H9 (cell line): Measurements from ENCODE around the gene C3orf70. TPM values are rescaled to one million over a fixed set of nuclear protein-coding genes. Genes with fewer than 3 reads are reported as not detected.

Source experiments
- DNase-seq: peaks from one replicate; pipeline ENCODE4 v3.0.0-alpha.2; 2017
- H2AFZ ChIP-seq: one replicate; pipeline ENCODE4 v1.6.1; 2013; ENCODE audit warnings: mild to moderate bottlenecking, low read length, control low read depth, moderate library complexity
- H2AK5ac ChIP-seq: 2 replicates; pipeline ENCODE4 v1.6.1; 2013; ENCODE audit warnings: low read length, control low read depth, mixed read lengths; ENCODE audit not compliant: insufficient read length
- H2BK120ac ChIP-seq: one replicate; pipeline ENCODE4 v1.6.1; 2013; ENCODE audit warnings: low read depth, mild to moderate bottlenecking, low read length, control low read depth, inconsistent platforms; ENCODE audit not compliant: poor library complexity, severe bottlenecking
- H2BK12ac ChIP-seq: 2 replicates; pipeline ENCODE4 v1.6.1; 2013; ENCODE audit warnings: low read length, control low read depth, mixed read lengths, low read depth; ENCODE audit not compliant: insufficient read length
- H2BK15ac ChIP-seq: 2 replicates; pipeline ENCODE4 v1.6.1; 2013; ENCODE audit warnings: low read depth, low read length, control low read depth
- H2BK20ac ChIP-seq: one replicate; pipeline ENCODE4 v1.6.1; 2013; ENCODE audit warnings: low read depth, mild to moderate bottlenecking, low read length, control low read depth, inconsistent platforms; ENCODE audit not compliant: poor library complexity, severe bottlenecking
- H2BK5ac ChIP-seq: 2 replicates; pipeline ENCODE4 v1.6.1; 2013; ENCODE audit warnings: low read length, control low read depth, mixed read lengths; ENCODE audit not compliant: insufficient read length
- H3K14ac ChIP-seq: 2 replicates; pipeline ENCODE4 v1.6.1; 2013; ENCODE audit warnings: low read length, control low read depth; ENCODE audit not compliant: insufficient read depth
- H3K18ac ChIP-seq: 2 replicates; pipeline ENCODE4 v1.6.1; 2013; ENCODE audit warnings: low read depth, mild to moderate bottlenecking, mixed read lengths, low read length, control low read depth; ENCODE audit not compliant: insufficient read length
- H3K23ac ChIP-seq: 2 replicates; pipeline ENCODE4 v1.6.1; 2013; ENCODE audit warnings: low read length, control low read depth, mixed read lengths, low read depth; ENCODE audit not compliant: insufficient read length
- H3K23me2 ChIP-seq: 2 replicates; pipeline ENCODE4 v1.6.1; 2013; ENCODE audit warnings: low read depth, mild to moderate bottlenecking, mixed read lengths, low read length, control low read depth; ENCODE audit not compliant: insufficient read length, poor library complexity, severe bottlenecking
- H3K27ac ChIP-seq: 2 replicates; pipeline ENCODE4 v1.5.1; 2013; ENCODE audit warnings: low read length, control low read depth, mixed read lengths, low read depth; ENCODE audit not compliant: insufficient read length
- H3K27me3 ChIP-seq: 2 replicates; pipeline ENCODE4 v1.6.1; 2013; ENCODE audit warnings: low read length, control low read depth, inconsistent platforms; ENCODE audit not compliant: insufficient read depth
- H3K4ac ChIP-seq: 2 replicates; pipeline ENCODE4 v1.6.1; 2013; ENCODE audit warnings: low read depth, mild to moderate bottlenecking, control low read depth, inconsistent platforms, low read length, moderate library complexity
- H3K4me1 ChIP-seq: 2 replicates; pipeline ENCODE4 v1.6.1; 2013; ENCODE audit warnings: low read length, control low read depth, inconsistent platforms; ENCODE audit not compliant: insufficient read depth
- H3K4me2 ChIP-seq: 2 replicates; pipeline ENCODE4 v1.6.1; 2013; ENCODE audit warnings: low read length, control low read depth, mixed read lengths; ENCODE audit not compliant: insufficient read length, insufficient read depth
- H3K56ac ChIP-seq: 2 replicates; pipeline ENCODE4 v1.6.1; 2013; ENCODE audit warnings: low read depth, mild to moderate bottlenecking, mixed read lengths, low read length, control low read depth; ENCODE audit not compliant: insufficient read length
- H3K79me1 ChIP-seq: 2 replicates; pipeline ENCODE4 v1.6.1; 2013; ENCODE audit warnings: low read depth, mild to moderate bottlenecking, moderate library complexity, low read length, control low read depth, inconsistent platforms; ENCODE audit not compliant: insufficient read depth, poor library complexity, severe bottlenecking
- H3K79me2 ChIP-seq: 2 replicates; pipeline ENCODE4 v1.6.1; 2013; ENCODE audit warnings: low read length, control low read depth, inconsistent platforms; ENCODE audit not compliant: insufficient read depth
- H3K9ac ChIP-seq: 2 replicates; pipeline ENCODE4 v1.6.1; 2013; ENCODE audit warnings: low read length, control low read depth, mixed read lengths; ENCODE audit not compliant: insufficient read length; ENCODE audit errors: extremely low read depth
- H3K9me3 ChIP-seq: one replicate; pipeline ENCODE4 v1.6.1; 2013; ENCODE audit warnings: low read depth, low read length, inconsistent platforms; ENCODE audit not compliant: control insufficient read depth
- H3T11ph ChIP-seq: one replicate; pipeline ENCODE4 v1.6.1; 2013; ENCODE audit warnings: mild to moderate bottlenecking, low read length, control low read depth, inconsistent platforms
- H4K20me1 ChIP-seq: one replicate; pipeline ENCODE4 v1.6.1; 2013; ENCODE audit not compliant: control insufficient read depth, insufficient read length, insufficient read depth
- H4K5ac ChIP-seq: 2 replicates; pipeline ENCODE4 v1.6.1; 2013; ENCODE audit warnings: low read depth, mild to moderate bottlenecking, mixed read lengths, low read length, control low read depth; ENCODE audit not compliant: insufficient read length
- H4K8ac ChIP-seq: replicated peaks from 2 replicates; pipeline ENCODE4 v1.6.1; 2013; ENCODE audit warnings: low read length, control low read depth, mixed read lengths, low read depth; ENCODE audit not compliant: insufficient read length
- H4K91ac ChIP-seq: 2 replicates; pipeline ENCODE4 v1.6.1; 2013; ENCODE audit warnings: low read depth, mild to moderate bottlenecking, moderate library complexity, mixed read lengths, low read length, control low read depth; ENCODE audit not compliant: insufficient read length
- H3K27ac Mint-ChIP-seq, 3 experiments: 2 replicates in 2 of 3; 3 replicates in 1 of 3; pipeline ENCODE4 v1.8.0; 2020 to 2021; ENCODE audit warnings: mixed read lengths in 3 of 3, mild to moderate bottlenecking in 1 of 3, moderate library complexity in 1 of 3
- H3K27me3 Mint-ChIP-seq: 2 replicates; pipeline ENCODE4 v1.8.0; 2021; ENCODE audit warnings: low read depth, mild to moderate bottlenecking, moderate library complexity, mixed read lengths
- H3K36me3 Mint-ChIP-seq, 3 experiments: 2 replicates in 2 of 3; 3 replicates in 1 of 3; pipeline ENCODE4 v1.8.0; 2020 to 2021; ENCODE audit warnings: low read depth in 3 of 3, mixed read lengths in 3 of 3; ENCODE audit not compliant: insufficient read depth in 1 of 3
- H3K4me1 Mint-ChIP-seq, 2 experiments: 2 replicates each; pipeline ENCODE4 v1.8.0; 2020; ENCODE audit warnings: mixed read lengths in 2 of 2
- H3K4me3 Mint-ChIP-seq, 2 experiments: 2 replicates in 1 of 2; 3 replicates in 1 of 2; pipeline ENCODE4 v1.8.0; 2020 to 2021; ENCODE audit warnings: mild to moderate bottlenecking in 2 of 2, mixed read lengths in 2 of 2, moderate library complexity in 1 of 2
- H3K9me3 Mint-ChIP-seq, 2 experiments: 2 replicates in 1 of 2; 3 replicates in 1 of 2; pipeline ENCODE4 v1.8.0; 2020; ENCODE audit warnings: mild to moderate bottlenecking in 2 of 2, mixed read lengths in 2 of 2, moderate library complexity in 1 of 2
- CTCF ChIP-seq: fragments of 200-600 bp; sonication (generic); conservative IDR thresholded peaks from 3 replicates; pipeline ENCODE4 v1.8.0; 2021; ENCODE audit warnings: antibody characterized with exemption, mild to moderate bottlenecking
- WGBS: extraction: QIAGEN DNeasy Blood & Tissue Kit; methylation state at CpG from one replicate; pipeline ENCODE4 v1.1.7; 2013; ENCODE audit warnings: missing lambda C conversion rate, low lambda C conversion rate, mixed read lengths; ENCODE audit not compliant: insufficient read length; ENCODE audit errors: extremely low coverage; 5-methylcytosine and 5-hydroxymethylcytosine counted together
- total RNA-seq: library from RNA; stranded (reverse); gene quantifications from 2 replicates; pipeline ENCODE4 v1.2.1, GENCODE V29; 2021

Gene C3orf70
- total RNA-seq, 1 experiment from 2014 or later = 0.52 TPM

DNA sequence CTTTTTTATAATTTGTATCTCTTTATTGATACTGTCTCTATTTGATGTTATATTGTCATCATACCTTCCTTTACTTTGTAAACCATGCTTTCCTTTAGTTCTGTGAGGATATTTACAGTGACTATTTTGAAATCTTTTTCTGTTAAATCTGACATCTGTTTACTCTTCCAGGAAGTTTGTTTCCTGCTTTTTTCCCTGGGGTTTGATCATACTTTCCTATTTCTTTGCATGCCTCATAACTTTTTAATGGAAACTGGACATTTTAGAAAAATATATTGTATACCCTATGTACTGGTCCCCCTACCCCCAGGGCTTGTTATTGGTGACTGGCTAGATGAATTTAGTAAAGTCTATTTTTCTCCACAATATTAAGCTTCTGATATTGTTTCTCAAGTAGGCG, 115.1 kb downstream of the C3orf70 start:
- H3K27ac ChIP-seq = no peak overlapping the region
- Mint-ChIP-seq H3K4me1 (peaks cover 5 to 7% of the 10 kb centered on the region in 2 experiments), H3K27ac (no peak overlapping the region), H3K9me3 (peaks cover 6 to 7% of the 10 kb centered on the region in 2 experiments; a peak in 3 of 5 replicates), H3K4me3 (no peak overlapping the region), H3K27me3 (no peaks in the 10 kb centered on the region), H3K36me3 (peaks cover 6 to 14% (median 8%) of the 10 kb centered on the region in 3 experiments; a peak in 5 of 7 replicates)
- H3K23ac ChIP-seq = no peak overlapping the region
- H3K79me2 ChIP-seq = no peaks in the 10 kb centered on the region
- H3K4me2 ChIP-seq = no peak overlapping the region
- no peaks in the 10 kb centered on the region for H3K27me3 ChIP-seq
- H2AFZ ChIP-seq = no peak overlapping the region
- H3K4me1 ChIP-seq = no peaks in the 10 kb centered on the region
- H3K4ac ChIP-seq = no peak overlapping the region
- no peak overlapping the region for H3K14ac ChIP-seq
- no peak for DNase-seq
- no peaks in the 10 kb centered on the region for H3K23me2 ChIP-seq
- no peak overlapping the region for H4K5ac ChIP-seq
- H2AK5ac ChIP-seq = no peak overlapping the region
- H3K9me3 ChIP-seq = no peaks in the 10 kb centered on the region
- no peak overlapping the region for H4K8ac ChIP-seq
- TF ChIP-seq CTCF = no peak
- H4K91ac ChIP-seq = no peak overlapping the region
- H2BK12ac ChIP-seq = no peak overlapping the region
- no CpG with 5 or more reads among the region's 1 CpG for WGBS
- H2BK5ac ChIP-seq = no peak overlapping the region
- no peak overlapping the region for H2BK15ac ChIP-seq
- no peak overlapping the region for H2BK120ac ChIP-seq
- H3K9ac ChIP-seq = no peak overlapping the region
- H4K20me1 ChIP-seq = no peaks in the 10 kb centered on the region
- H3K18ac ChIP-seq = no peak overlapping the region
- no peak overlapping the region for H3K56ac ChIP-seq
- H3K79me1 ChIP-seq = no peaks in the 10 kb centered on the region
- H2BK20ac ChIP-seq = no peak overlapping the region
- no peak overlapping the region for H3T11ph ChIP-seq
